Measurements from ENCODE around the gene DYSF.

Gene DYSF

GRCh38 chr2:71682341-71682740 lies 229.0 kb downstream of the DYSF start:
- FAIRE-seq, result no peak

GRCh38 chr2:71683070-71683469 lies 229.7 kb downstream of the DYSF start:
- no peak for FAIRE-seq

GRCh38 chr2:71683666-71684065 lies 230.3 kb downstream of the DYSF start:
- FAIRE-seq, result no peak

- no peak for FAIRE-seq
These were observed 231.1 kb downstream of the DYSF start for GRCh38 chr2:71684226-71685072.

- no peak for FAIRE-seq
These were observed 231.9 kb downstream of the DYSF start for GRCh38 chr2:71685073-71685848.

GRCh38 chr2:71685941-71686611 lies 232.7 kb downstream of the DYSF start:
- no peak for FAIRE-seq

- FAIRE-seq, result no peak
These were observed 233.4 kb downstream of the DYSF start for GRCh38 chr2:71686781-71687180.

- no peak for FAIRE-seq
These were observed 234.1 kb downstream of the DYSF start for GRCh38 chr2:71687412-71687811.

GRCh38 chr2:71688530-71688929 lies 235.2 kb downstream of the DYSF start:
- no peak for FAIRE-seq

GRCh38 chr2:71689393-71689792 lies 236.0 kb downstream of the DYSF start:
- no peak for FAIRE-seq

GRCh38 chr2:71689968-71690834 lies 236.8 kb downstream of the DYSF start:
- no peak for FAIRE-seq

- no peak for FAIRE-seq
These were observed 237.6 kb downstream of the DYSF start for GRCh38 chr2:71690876-71691475.

GRCh38 chr2:71691747-71692441 lies 238.5 kb downstream of the DYSF start:
- FAIRE-seq, result no peak

- no peak for FAIRE-seq
These were observed 239.4 kb downstream of the DYSF start for GRCh38 chr2:71692621-71693277.

- FAIRE-seq, result no peak
These were observed 240.2 kb downstream of the DYSF start for GRCh38 chr2:71693286-71694270.

- FAIRE-seq, result no peak
These were observed 241.3 kb downstream of the DYSF start for GRCh38 chr2:71694501-71695234.

GRCh38 chr2:71695235-71696120 lies 242.1 kb downstream of the DYSF start:
- no peak for FAIRE-seq

GRCh38 chr2:71696381-71696780 lies 243.0 kb downstream of the DYSF start:
- no peak for FAIRE-seq
